CD8-positive, alpha-beta memory T cell (primary cell): ENCODE measurements around the gene RBM47. TPM values are rescaled to one million over a fixed set of nuclear protein-coding genes. Genes with fewer than 3 reads are reported as not detected.

ENCODE experiments used
- CTCF ChIA-PET: fragments of 350-600 bp; sonication (Branson Sonifier 250); formaldehyde crosslinking; loops from one replicate; lab custom pipeline; 2021; ENCODE audit warnings: antibody characterized with exemption; lab: Charles Lee
- POLR2A ChIA-PET: fragments of 350-600 bp; sonication (Branson Sonifier 250); formaldehyde crosslinking; loops from one replicate; lab custom pipeline; 2021; ENCODE audit warnings: antibody characterized with exemption; lab: Charles Lee
- DNase-seq, 5 donors: peaks; one replicate each; pipeline versions ENCODE4 v3.0.0 to v3.0.0-alpha.2; 2020 to 2022; ENCODE audit warnings: mixed read lengths in 1 of 5
- H3K27ac ChIP-seq: one replicate; pipeline ENCODE4 v1.7.0; 2013; ENCODE audit warnings: low read depth, mild to moderate bottlenecking, low read length, moderate library complexity
- H3K27me3 ChIP-seq: 2 replicates; pipeline ENCODE4 v1.7.0; 2013; ENCODE audit warnings: low read length, mild to moderate bottlenecking; ENCODE audit not compliant: insufficient read depth, poor library complexity, severe bottlenecking
- H3K36me3 ChIP-seq: 2 replicates; pipeline ENCODE4 v1.7.0; 2013; ENCODE audit warnings: mild to moderate bottlenecking, low read length, moderate library complexity; ENCODE audit not compliant: insufficient read depth
- H3K4me1 ChIP-seq: 2 replicates; pipeline ENCODE4 v1.7.0; 2013; ENCODE audit warnings: mild to moderate bottlenecking, low read length, moderate library complexity; ENCODE audit not compliant: insufficient read depth
- H3K4me3 ChIP-seq: 2 replicates; pipeline ENCODE4 v1.7.0; 2013; ENCODE audit warnings: mild to moderate bottlenecking, low read length
- H3K9me3 ChIP-seq: 2 replicates; pipeline ENCODE4 v1.7.0; 2013; ENCODE audit warnings: mild to moderate bottlenecking, low read length
- H3K27ac Mint-ChIP-seq, 8 donors: one replicate each; pipeline ENCODE4 v1.8.0; 2020 to 2021; ENCODE audit warnings: mixed read lengths in 8 of 8, mild to moderate bottlenecking in 6 of 8, inconsistent platforms in 3 of 8, moderate library complexity in 3 of 8
- H3K27me3 Mint-ChIP-seq, 2 donors: one replicate each; pipeline ENCODE4 v1.8.0; 2020 to 2021; ENCODE audit warnings: mixed read lengths in 2 of 2, mild to moderate bottlenecking in 1 of 2, moderate library complexity in 1 of 2
- H3K36me3 Mint-ChIP-seq, 3 donors: one replicate each; pipeline ENCODE4 v1.8.0; 2020 to 2021; ENCODE audit warnings: mixed read lengths in 3 of 3, inconsistent platforms in 1 of 3, mild to moderate bottlenecking in 1 of 3
- H3K4me1 Mint-ChIP-seq, 3 donors: one replicate each; pipeline ENCODE4 v1.8.0; 2020 to 2021; ENCODE audit warnings: mixed read lengths in 3 of 3, inconsistent platforms in 1 of 3, mild to moderate bottlenecking in 1 of 3
- H3K4me3 Mint-ChIP-seq, 7 donors: one replicate each; pipeline ENCODE4 v1.8.0; 2020 to 2021; ENCODE audit warnings: mixed read lengths in 7 of 7, mild to moderate bottlenecking in 6 of 7, moderate library complexity in 4 of 7, inconsistent platforms in 2 of 7
- H3K9me3 Mint-ChIP-seq, 5 donors: one replicate each; pipeline ENCODE4 v1.8.0; 2020 to 2022; ENCODE audit warnings: mixed read lengths in 5 of 5, mild to moderate bottlenecking in 3 of 5, moderate library complexity in 2 of 5, inconsistent platforms in 1 of 5
- polyA plus RNA-seq: library from polyadenylated mRNA; unstranded; fragments of 300-500 nt; fragmentation: Illumina TruSeq; gene quantifications from one replicate; pipeline ENCODE4 v1.2.3, GENCODE V29; 2021
- total RNA-seq, 2 experiments: library from RNA; stranded (reverse); gene quantifications; one replicate each; pipeline ENCODE4 v1.2.3, GENCODE V29; 2021

Gene RBM47
- total and polyA plus RNA-seq, 3 experiments from 2014 or later = 1.1 to 1.4 TPM; not detected in 1

DNA sequence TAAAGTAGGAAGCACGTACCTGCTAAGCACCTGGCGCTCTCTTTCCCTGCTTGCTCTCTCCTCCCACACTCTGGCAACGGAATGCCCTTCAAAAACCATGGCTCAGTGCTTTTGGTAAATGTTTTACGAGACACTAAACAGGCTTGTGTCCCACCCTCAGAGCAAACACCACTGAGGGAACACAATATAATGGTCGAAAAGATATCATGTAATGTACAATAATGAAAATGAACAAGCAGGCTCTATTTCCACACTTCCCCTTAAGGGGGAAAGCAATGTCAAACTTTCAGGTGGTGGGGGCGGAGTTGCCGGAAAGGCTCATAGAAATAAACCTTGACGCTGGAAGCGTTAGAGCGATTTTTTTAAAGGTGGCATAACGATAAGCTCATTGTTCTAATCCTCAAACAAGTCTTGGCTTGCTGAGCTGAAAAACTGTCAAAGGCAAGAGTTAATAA is 115.1 kb downstream of the RBM47 start:
- CTCF ChIA-PET = no interaction called here
- H3K9me3 ChIP-seq = no peaks in the 10 kb centered on the region
- no peak overlapping the region for H3K4me3 ChIP-seq

DNA sequence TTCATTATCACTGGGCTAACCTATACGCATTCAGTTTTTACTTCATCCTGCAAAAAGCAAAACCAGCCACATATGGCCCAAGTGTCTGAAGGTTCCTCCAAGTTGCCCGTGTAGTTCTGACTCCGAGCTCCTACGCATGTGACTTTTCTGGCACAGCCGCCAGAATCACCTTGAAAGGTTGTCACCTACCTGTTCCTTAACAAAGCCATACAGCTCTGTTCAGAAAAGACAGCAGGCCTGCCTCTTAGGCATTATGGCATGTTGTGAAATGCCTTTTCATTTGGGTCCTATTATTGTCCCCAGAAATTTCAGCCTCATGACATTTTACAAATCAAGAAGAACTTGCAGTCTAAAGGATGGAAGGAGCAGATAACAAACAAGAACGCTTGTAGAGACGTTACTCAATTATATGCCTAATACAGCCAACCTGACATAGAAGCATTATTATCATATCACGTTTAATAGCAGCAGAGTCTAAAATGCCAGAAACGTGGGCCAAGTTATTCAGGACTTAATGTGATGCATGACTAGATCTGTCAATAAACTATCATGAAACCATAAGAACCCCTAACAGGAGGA is 118.5 kb downstream of the RBM47 start:
- no peak overlapping the region for H3K27ac Mint-ChIP-seq
- ChIA-PET POLR2A (no interaction called here), CTCF (no interaction called here)
- no peaks in the 10 kb centered on the region for H3K27me3 ChIP-seq
- no peak overlapping the region for H3K4me3 Mint-ChIP-seq
- peaks cover 5 to 9% of the 10 kb centered on the region in 2 donors for H3K27me3 Mint-ChIP-seq
- no peak overlapping the region for H3K27ac ChIP-seq
- H3K36me3 Mint-ChIP-seq = no peaks in the 10 kb centered on the region
- no peaks in the 10 kb centered on the region for H3K36me3 ChIP-seq
- DNase-seq = no peak
- peaks cover 0 to 8% (median 7%) of the 10 kb centered on the region in 3 donors for H3K4me1 Mint-ChIP-seq
- H3K9me3 Mint-ChIP-seq = no peaks in the 10 kb centered on the region
- no peaks in the 10 kb centered on the region for H3K4me1 ChIP-seq
- H3K9me3 ChIP-seq = no peaks in the 10 kb centered on the region
- H3K4me3 ChIP-seq = no peak overlapping the region

More for the DNA sequence above, 115.1 kb downstream of the RBM47 start:
- H3K4me3 Mint-ChIP-seq = no peak overlapping the region
- no peaks in the 10 kb centered on the region for H3K36me3 Mint-ChIP-seq
- no peaks in the 10 kb centered on the region for H3K9me3 Mint-ChIP-seq
- Histone ChIP-seq H3K27ac (peak overlapping the region; percentile 16), H3K27me3 (no peaks in the 10 kb centered on the region), H3K4me1 (no peaks in the 10 kb centered on the region), H3K36me3 (no peaks in the 10 kb centered on the region)
- POLR2A ChIA-PET = no interaction called here
- H3K27ac Mint-ChIP-seq = no peak overlapping the region
- no peak for DNase-seq
- H3K4me1 Mint-ChIP-seq = peaks cover 0 to 8% (median 7%) of the 10 kb centered on the region in 3 donors
- peaks cover 4 to 5% of the 10 kb centered on the region in 2 donors for H3K27me3 Mint-ChIP-seq

DNA sequence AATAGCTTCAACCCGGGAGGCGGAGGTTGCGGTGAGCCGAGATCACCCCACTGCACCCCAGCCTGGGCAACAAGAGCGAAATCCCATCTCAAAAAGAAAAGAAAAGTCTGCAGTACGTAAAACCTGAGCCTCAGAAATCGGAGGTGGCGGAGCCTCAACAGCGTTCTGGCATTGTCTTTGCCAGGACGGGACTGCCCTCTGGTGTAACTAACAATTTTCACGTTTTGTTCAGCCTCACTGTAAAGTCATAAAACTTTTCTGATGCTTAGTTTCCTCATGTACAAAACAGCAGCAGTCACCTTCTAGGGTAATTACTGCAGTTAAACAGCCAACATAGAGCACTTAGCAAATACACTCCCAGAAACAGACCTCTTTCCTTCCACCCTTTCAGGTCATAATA is 121.7 kb downstream of the RBM47 start:
- Mint-ChIP-seq H3K4me3 (no peak overlapping the region), H3K4me1 (peaks cover 0 to 2% (median 0%) of the 10 kb centered on the region in 3 donors), H3K36me3 (no peaks in the 10 kb centered on the region), H3K27ac (no peak overlapping the region), H3K9me3 (no peaks in the 10 kb centered on the region), H3K27me3 (peaks cover 5 to 8% of the 10 kb centered on the region in 2 donors)
- ChIA-PET CTCF (no interaction called here), POLR2A (no interaction called here)
- Histone ChIP-seq H3K27ac (no peak overlapping the region), H3K27me3 (no peaks in the 10 kb centered on the region), H3K36me3 (no peaks in the 10 kb centered on the region), H3K9me3 (no peaks in the 10 kb centered on the region), H3K4me3 (no peak overlapping the region), H3K4me1 (peaks cover 6% of the 10 kb centered on the region)
- no peak for DNase-seq

DNA sequence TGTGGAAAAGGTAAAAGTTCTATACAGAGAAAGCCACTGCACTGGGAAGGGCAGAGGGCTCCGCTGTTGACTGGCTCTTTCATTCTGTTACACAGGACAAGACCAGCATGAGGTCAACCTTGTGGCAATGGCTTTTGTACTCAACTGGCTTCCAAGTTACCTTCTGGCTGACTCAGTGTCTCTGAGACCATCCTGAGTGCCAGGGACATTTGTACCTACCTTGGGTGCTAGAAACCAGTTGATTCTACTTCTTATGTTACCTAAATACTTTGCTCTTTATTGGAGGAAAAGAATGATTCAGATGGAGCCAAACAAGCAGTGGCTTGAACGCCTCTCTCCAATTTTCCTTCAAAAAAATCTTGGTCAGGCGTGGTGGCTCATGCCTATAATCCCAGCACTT is 123.2 kb downstream of the RBM47 start:
- CTCF ChIA-PET = no interaction called here
- H3K4me3 ChIP-seq = no peak overlapping the region
- no peak for DNase-seq
- peaks cover 7% of the 10 kb centered on the region for H3K4me1 ChIP-seq
- Mint-ChIP-seq H3K9me3 (no peaks in the 10 kb centered on the region), H3K27me3 (peaks cover 4 to 8% of the 10 kb centered on the region in 2 donors), H3K36me3 (no peaks in the 10 kb centered on the region), H3K4me3 (no peak overlapping the region), H3K4me1 (peaks cover 0 to 3% (median 0%) of the 10 kb centered on the region in 3 donors), H3K27ac (no peak overlapping the region)
- POLR2A ChIA-PET = no interaction called here
- H3K36me3 ChIP-seq = no peaks in the 10 kb centered on the region
- H3K27ac ChIP-seq = no peak overlapping the region
- H3K9me3 ChIP-seq = no peaks in the 10 kb centered on the region
- no peaks in the 10 kb centered on the region for H3K27me3 ChIP-seq

DNA sequence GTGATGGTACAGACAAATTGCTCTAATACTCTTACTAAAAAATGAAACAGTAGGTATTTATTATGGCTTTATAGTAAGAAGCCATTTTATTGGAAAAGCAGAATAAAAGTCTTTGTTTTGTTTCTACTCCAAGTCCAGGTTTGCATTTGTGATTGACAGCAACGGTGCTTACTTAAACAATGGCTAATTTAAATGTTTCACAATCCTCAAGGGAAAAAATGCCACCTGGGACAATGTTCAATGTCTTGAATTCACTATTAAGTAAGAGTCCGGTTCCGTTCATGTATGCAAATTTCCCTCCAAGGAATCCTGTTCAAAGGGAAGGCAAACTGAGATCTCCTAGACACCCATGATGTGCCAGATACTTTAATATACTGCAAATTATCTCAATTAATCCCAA is 123.6 kb downstream of the RBM47 start:
- H3K27me3 Mint-ChIP-seq = peaks cover 3 to 8% of the 10 kb centered on the region in 2 donors
- H3K36me3 Mint-ChIP-seq = no peaks in the 10 kb centered on the region
- Histone ChIP-seq H3K4me1 (peaks cover 7% of the 10 kb centered on the region), H3K9me3 (no peaks in the 10 kb centered on the region), H3K4me3 (no peak overlapping the region), H3K27ac (no peak overlapping the region), H3K27me3 (no peaks in the 10 kb centered on the region), H3K36me3 (no peaks in the 10 kb centered on the region)
- DNase-seq = no peak
- no peak overlapping the region for H3K27ac Mint-ChIP-seq
- ChIA-PET CTCF (no interaction called here), POLR2A (no interaction called here)
- no peaks in the 10 kb centered on the region for H3K9me3 Mint-ChIP-seq
- H3K4me3 Mint-ChIP-seq = no peak overlapping the region
- H3K4me1 Mint-ChIP-seq = peaks cover 0 to 3% (median 0%) of the 10 kb centered on the region in 3 donors

DNA sequence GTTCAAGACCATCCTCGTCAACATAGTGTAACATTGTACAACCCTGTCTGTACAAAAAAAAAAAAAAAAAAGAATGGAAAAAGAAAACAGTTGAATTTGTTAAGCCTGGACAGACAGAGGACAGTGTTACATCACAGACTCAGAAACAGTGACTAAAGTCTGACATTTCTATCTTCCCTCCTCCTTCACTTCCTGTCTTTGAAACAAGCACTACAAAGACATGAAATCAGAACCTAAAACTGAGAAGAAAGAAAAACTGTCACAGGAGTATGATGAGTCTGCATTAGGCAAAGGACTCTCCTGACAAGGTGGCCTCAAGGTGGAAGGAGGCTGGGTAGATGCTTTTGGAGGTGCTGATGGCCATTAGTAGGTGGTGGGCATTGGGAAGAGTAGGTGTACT is 126.7 kb downstream of the RBM47 start:
- DNase-seq = no peak
- H3K4me1 Mint-ChIP-seq = peaks cover 0 to 3% (median 0%) of the 10 kb centered on the region in 3 donors
- Histone ChIP-seq H3K4me1 (peaks cover 7% of the 10 kb centered on the region), H3K9me3 (no peaks in the 10 kb centered on the region), H3K4me3 (no peak overlapping the region), H3K27me3 (no peaks in the 10 kb centered on the region), H3K27ac (no peak overlapping the region), H3K36me3 (no peaks in the 10 kb centered on the region)
- H3K9me3 Mint-ChIP-seq = no peaks in the 10 kb centered on the region
- no peaks in the 10 kb centered on the region for H3K36me3 Mint-ChIP-seq
- POLR2A ChIA-PET = no interaction called here
- peaks cover 2 to 4% of the 10 kb centered on the region in 2 donors for H3K27me3 Mint-ChIP-seq
- H3K4me3 Mint-ChIP-seq = no peak overlapping the region
- peak overlapping the region in 1 of 8 donors; percentile 76 for H3K27ac Mint-ChIP-seq
- CTCF ChIA-PET = no interaction called here

DNA sequence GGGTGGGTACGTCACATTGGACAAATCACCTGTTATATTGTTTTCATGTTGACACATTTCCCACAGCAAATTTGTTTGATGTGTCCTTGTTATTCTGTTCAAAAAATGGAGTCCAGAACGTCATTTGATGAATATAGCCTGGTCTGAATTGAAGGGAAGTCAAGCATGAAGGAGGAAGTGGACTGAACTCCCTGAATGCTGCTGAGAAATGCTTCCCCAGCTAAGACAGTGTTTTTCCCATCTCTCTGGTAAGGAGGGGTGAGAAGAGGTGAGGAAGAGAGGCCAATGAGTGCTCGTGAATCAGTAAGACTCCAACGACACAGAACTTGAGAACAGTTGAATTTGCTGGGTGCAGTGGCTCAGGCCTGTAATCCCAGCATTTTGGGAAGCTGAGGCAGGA is 127.4 kb downstream of the RBM47 start:
- DNase-seq = no peak
- Histone ChIP-seq H3K4me3 (no peak overlapping the region), H3K9me3 (no peaks in the 10 kb centered on the region), H3K27ac (no peak overlapping the region), H3K27me3 (no peaks in the 10 kb centered on the region), H3K4me1 (peaks cover 7% of the 10 kb centered on the region), H3K36me3 (no peaks in the 10 kb centered on the region)
- H3K27ac Mint-ChIP-seq = no peak overlapping the region
- no peaks in the 10 kb centered on the region for H3K9me3 Mint-ChIP-seq
- no peak overlapping the region for H3K4me3 Mint-ChIP-seq
- peaks cover 2 to 4% of the 10 kb centered on the region in 2 donors for H3K27me3 Mint-ChIP-seq
- peaks cover 0 to 3% (median 0%) of the 10 kb centered on the region in 3 donors for H3K4me1 Mint-ChIP-seq
- ChIA-PET CTCF (no interaction called here), POLR2A (no interaction called here)
- no peaks in the 10 kb centered on the region for H3K36me3 Mint-ChIP-seq

DNA sequence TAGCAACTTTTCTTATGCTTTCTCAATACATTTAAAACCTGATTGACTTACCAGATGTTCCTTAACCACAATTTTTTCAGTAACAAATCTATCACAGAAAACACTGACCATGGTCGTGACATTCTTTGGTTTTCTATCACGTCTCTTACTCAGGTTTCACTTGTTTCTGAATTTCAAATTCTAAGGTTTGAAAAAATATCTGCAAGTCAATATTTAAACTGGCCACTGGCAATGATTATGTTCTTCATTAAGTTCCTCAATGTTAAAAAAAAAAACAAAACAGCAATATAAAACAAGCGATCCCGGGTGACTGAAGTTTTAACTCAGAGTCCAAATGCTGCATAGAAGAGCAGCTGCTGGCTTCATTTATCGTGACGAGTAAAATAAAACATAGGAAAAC is 128.9 kb downstream of the RBM47 start:
- no peak overlapping the region for H3K27ac ChIP-seq
- no peaks in the 10 kb centered on the region for H3K36me3 Mint-ChIP-seq
- POLR2A ChIA-PET = no interaction called here
- H3K27me3 ChIP-seq = no peaks in the 10 kb centered on the region
- no peak overlapping the region for H3K4me3 Mint-ChIP-seq
- CTCF ChIA-PET = no interaction called here
- H3K36me3 ChIP-seq = no peaks in the 10 kb centered on the region
- peaks cover 7% of the 10 kb centered on the region for H3K4me1 ChIP-seq
- no peaks in the 10 kb centered on the region for H3K9me3 Mint-ChIP-seq
- peaks cover 0 to 3% (median 0%) of the 10 kb centered on the region in 3 donors for H3K4me1 Mint-ChIP-seq
- no peaks in the 10 kb centered on the region for H3K27me3 Mint-ChIP-seq
- H3K9me3 ChIP-seq = no peaks in the 10 kb centered on the region
- no peak overlapping the region for H3K4me3 ChIP-seq
- H3K27ac Mint-ChIP-seq = no peak overlapping the region
- no peak for DNase-seq
